ENCODE results near the gene OLFML1.
A peak's percentile ranks its signal among the peaks of the same experiment; 100 is the strongest.

The OLFML1 gene

DNA sequence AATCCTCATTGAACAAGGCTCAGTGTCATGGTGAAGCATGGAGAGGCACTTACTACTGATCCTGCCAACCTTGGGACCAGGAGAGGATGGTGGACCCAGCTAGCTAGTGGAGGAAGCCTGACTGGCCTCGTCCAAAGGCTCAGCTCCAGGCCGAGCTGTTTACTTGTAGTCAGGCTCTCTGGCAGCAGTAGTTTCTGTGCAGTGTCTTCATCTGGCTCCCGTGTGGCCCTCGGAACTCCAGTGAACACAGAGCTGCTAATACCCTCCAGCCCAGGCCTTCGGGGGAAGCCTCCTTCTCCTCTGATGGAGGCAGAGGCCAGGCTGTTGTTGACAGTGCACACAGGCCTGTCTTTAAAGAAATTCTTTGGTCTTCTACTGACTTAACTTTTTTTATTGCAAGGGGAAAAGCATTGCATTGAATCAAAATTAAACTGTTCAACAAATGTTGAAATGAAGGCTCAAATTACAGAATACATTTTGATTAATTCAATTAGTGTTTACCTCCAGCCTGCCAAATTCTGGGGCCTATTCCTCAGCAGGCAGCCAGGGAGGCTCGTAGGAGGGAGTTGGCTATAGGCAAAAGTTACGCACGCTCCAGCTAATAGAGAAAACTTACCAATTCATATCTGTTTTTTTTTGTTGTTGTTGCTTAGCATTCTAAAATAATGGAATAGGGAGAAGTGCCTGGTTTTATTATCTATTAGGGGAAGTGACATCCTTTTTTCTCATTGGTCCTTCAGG lies 47.3 kb downstream of the OLFML1 start:
- DNase-seq (ENCODE audit: low spot score), result no peak

DNA sequence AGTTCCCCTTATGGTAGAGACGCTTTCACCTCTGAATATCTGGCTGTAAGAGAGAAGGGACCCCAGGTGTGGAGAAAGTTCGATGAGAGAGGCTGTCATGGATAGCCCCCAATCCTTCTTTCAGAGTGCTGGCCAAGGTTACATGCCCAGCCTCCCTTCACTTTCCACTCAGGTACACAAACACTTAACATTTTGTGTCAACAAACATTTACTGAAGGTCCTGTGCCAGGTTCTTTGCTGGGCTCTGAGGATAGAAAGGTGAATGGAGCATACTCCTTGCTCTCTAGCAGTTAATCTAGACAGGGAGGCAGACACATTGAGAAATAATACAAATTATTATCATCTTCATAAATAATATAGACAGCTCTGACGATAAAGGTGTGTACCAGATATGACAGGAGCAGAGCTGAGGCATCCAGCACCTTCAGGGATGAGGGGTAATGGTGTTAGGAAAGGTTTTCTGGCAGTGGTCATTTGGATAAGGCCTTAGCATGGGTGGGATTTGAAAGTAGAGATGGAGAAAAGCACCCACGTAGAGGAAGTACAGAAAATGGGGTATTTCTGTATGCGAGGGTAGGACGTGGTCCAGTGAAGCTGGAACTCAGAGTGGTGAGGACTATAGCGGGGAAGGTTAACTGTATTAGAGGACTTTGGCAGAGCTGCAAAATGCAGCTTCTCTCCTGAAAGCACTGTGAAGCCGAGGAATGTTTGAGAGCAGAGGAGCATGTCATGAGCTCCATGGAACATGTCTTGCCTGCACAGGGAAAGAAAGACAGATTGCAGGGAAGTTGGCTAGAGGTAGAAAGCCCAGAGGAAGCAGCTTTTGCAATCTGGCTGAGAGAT lies 48.1 kb downstream of the OLFML1 start:
- DNase-seq (ENCODE audit: low spot score), result no peak

DNA sequence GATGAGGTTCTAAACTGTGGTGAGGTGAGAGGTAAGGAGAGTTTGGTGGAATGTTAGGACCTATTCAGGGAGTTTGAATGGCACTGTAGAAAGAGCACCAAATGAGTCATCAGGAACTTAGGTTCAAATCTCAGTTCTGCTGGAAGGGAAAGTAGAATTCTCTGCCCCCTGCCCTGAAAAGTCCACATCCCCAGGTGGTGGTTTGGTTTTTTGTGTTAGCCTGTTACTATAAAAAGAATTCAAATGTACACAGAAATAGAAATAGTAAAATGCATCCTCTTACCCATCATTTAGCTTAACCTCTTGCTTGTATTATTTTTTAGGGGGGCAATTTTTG lies 48.7 kb downstream of the OLFML1 start:
- DNase-seq (ENCODE audit: low spot score), result no peak

DNA sequence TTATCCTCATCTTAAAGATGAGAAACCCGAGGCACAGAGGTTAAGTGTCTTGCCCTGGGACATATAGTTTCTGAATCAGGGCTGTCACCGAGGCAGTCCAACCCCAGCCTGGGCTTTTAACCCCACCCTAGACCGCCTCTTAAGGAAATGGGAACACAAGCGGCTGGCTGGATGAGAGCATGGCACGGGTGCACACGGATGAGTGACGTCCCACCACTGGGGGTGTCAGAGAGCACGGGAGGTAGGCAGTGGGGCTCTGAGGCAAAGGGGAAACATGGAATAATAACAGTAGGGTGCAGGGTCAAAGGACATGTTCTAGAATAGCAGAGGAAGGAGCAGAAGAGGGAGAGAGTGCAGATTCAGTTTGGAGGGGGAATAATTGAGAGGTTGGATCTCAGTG lies 50.8 kb downstream of the OLFML1 start:
- no peak for DNase-seq (ENCODE audit: low spot score)

DNA sequence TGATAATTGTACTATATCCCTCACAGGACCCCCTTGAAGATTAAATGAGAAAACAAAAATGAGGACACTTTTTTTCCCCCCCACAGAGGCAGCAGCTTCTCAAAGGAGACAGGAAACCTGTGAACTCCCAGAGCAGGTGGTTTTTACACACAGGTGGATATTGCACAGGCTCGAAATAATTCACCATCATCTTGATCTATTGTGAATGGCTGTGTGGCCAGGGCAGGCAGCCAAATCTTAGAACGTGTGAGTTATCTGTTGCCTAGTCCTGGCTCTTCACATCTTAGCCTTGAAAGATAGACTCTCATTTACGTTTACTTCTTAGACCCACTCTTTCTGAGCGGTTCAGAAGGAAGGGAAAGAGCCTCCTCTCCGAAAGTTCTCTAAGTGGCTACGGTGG lies 52.0 kb downstream of the OLFML1 start:
- DNase-seq (ENCODE audit: low spot score), result no peak

- DNase-seq (ENCODE audit: low spot score), result no peak
Observed at GRCh38 chr11:7538031-7538430, 52.7 kb downstream of the OLFML1 start.

GRCh38 chr11:7538466-7539454 lies 53.5 kb downstream of the OLFML1 start:
- no peak for DNase-seq (ENCODE audit: low spot score)

DNA sequence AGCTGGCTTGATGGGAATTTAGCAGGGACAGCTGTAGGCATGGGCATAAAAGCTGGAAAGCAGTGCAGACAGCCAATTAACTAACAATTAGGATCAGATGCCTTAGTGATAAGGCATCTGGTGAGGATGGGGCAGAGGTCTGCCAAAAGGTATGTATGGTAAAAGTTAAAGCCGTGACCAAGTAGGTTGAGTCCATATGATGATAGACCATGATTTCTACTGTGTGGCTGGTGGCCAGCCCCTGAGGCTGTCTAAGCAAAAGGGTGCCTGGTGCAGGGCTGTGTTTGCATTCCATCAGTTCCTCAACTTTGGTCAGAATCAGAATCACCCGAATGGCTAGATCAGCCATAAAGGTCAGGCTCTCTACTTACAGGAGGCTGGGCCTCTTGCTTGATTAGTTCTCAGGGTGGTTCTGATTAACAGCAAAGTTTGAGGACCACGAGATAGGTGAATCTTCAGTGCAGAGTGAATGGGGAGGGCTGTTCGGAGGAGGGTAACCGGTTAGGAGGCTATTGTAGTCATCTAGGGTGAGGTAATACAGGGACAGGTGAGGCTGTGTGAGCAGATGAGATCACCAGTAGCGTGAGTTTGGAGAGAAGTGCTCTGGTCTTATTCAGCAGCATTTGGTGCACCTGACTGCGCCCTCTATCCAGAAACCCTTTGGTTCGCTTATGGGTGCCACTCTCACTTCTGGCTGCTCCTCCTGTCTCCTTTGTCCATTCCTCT lies 55.7 kb downstream of the OLFML1 start:
- DNase-seq (ENCODE audit: low spot score), result no peak

GRCh38 chr11:7543302-7543701 lies 58.0 kb downstream of the OLFML1 start:
- no peak for DNase-seq (ENCODE audit: low spot score)

DNA sequence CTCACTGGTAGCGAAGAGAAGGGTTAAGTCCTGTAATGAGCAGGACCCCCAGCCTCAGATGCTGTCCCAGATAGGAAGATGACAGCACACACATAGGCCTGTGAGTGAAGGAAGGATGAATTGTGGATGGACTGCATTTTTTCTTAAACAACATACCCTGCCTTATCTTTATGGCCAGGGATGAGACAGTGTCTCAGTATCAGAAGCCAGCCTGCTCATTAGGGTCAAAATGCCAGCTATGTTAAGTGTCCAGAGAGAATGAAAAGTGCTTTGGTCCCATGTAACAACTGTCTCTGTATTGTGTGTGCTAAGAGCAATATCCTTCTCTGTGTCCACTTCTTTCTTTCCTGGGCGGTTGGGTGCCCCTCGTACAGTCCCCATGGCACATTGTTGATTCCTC lies 58.7 kb downstream of the OLFML1 start:
- DNase-seq (ENCODE audit: low spot score), result no peak

GRCh38 chr11:7545611-7546010 lies 60.3 kb downstream of the OLFML1 start:
- DNase-seq (ENCODE audit: low spot score), result no peak

GRCh38 chr11:7546324-7546791 lies 61.1 kb downstream of the OLFML1 start:
- no peak for DNase-seq (ENCODE audit: low spot score)

- no peak for DNase-seq (ENCODE audit: low spot score)
Observed at GRCh38 chr11:7547687-7548086, 62.4 kb downstream of the OLFML1 start.

DNA sequence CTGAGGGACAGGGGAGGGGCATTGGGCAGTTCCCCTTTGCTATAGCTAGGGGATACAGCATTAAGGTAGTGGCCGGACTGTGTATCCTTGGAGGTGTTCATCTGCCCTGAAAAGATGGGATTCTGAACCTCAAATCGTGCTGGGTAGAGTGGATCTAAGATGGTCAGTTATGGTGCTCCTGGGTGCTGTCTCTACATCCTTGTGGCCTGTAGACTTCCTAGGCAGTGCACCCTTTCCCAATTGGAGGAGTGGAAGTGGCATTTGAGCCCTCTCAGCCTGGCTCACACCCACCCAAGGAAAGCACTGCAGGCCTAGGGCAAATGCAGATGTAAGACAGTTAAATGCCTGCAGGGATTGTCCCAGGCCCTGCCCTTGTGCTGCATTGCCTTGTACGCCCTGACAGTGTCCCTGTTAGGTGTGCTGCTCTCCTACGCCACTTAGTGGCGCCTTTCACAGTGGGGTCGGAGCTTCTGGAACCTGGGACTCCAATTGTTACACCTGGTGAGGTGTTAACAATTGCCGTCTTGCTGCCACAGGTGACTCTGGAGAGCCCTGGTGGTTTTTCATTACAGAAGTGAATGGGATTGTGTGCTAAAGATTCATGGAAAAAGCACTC lies 63.5 kb downstream of the OLFML1 start:
- peak; percentile 15 for DNase-seq (ENCODE audit: low spot score)

DNA sequence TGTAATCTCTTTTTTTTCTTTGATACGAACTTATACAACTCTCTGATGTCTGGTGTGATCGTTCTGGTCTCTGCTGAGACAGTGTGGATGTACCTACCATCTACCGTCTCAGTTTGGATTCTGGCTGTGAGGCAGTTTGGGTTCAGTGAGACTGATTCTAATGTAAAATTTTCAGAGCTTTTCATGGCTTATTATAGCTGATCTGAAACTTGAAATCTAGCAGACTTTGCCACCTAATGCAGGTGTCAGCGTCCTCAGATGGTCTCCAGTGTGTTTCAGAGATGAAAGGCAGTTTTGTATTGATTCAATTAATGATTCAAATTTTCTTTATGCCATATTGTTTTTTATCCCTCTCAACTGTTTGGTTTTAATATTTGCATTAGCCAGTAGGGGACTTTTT lies 64.4 kb downstream of the OLFML1 start:
- no peak for DNase-seq (ENCODE audit: low spot score)

- no peak for DNase-seq (ENCODE audit: low spot score)
Observed at GRCh38 chr11:7551571-7551970, 66.3 kb downstream of the OLFML1 start.

- DNase-seq (ENCODE audit: low spot score), result no peak
Observed at GRCh38 chr11:7552666-7553065, 67.4 kb downstream of the OLFML1 start.

DNA sequence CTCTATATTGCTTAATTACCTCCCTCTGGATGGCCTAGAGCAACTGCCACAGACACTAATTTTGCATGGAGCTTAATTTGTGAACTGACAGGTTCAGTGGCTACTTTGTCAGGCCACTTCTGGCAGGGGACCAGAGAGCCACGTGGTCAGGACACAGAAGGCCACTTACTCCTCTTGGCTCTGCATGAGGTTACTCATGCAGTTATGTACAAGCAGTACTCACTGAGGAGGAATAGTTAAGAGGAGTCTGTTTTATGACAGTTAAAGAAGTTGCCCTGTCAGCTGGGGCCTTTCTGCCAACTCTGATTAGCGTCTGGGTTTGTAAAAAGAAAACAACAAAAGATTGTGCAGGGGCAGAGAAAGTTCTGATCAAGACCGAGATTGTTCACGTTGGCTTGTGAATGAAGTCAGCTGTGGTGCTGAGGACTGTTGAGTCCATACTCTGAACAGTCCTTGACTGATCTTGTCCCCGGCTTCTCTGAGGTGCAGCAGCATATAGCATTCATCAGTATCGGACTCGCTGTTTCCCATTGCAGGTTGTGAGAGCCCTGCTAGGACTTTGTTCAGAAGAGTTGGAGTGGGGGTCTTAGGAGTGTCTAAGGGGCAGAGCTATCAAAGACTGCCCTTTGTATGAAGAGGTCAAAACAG lies 69.9 kb downstream of the OLFML1 start:
- no peak for DNase-seq (ENCODE audit: low spot score)

GRCh38 chr11:7558046-7558445 lies 72.7 kb downstream of the OLFML1 start:
- DNase-seq (ENCODE audit: low spot score), result no peak

DNA sequence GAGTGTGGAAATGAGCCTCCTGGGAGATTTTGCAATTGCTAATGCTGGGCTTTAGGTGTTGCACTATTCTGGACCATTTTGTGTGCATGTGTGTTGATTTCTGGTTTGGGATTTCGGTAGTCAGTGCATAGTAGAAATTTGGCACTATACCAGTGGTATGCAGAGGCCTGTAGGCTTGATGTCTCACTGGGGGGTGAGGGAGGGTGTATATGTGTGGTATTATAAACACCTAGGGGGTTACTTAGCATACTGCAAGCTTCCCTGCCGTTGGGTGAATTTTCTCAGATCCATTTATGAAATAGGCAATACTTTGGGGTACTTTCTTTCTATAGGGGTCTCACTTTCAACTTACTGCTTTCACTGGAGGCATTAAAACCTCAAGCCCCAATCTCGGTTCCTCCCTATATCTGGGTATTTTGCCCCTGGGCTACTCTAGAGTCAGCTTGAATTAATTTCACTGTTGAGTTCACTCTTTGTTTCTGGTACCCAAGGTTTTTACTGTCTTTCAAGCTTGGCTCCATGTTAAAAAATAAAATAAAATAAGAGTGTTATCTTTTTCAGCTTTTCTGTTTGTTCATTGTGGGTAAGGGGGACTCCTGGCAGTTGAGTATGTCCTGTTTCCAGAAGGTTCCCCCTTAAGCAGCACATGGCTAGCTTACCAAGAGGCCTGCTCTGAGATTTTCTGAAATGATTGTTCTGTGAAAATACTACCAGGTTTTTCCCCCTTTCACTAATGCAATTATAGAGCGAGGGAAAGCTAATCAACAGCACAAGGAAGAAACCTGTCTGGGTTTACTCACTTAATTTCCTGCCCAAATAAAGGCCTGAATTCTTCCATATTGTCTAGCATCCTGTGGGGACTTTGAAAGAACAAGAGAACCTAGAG lies 74.3 kb downstream of the OLFML1 start:
- DNase-seq (ENCODE audit: low spot score), result no peak
